ENCODE results near the gene NTRK1.

NTRK1 gene

GRCh38 chr1:156868341-156868740, 7.7 kb downstream of the NTRK1 start:
- TF ChIP-seq CTCF (IDR thresholded peaks at IDR 0.05; ENCODE audit: insufficient read depth, low read length, poor library complexity, severe bottlenecking), result no peak
- Histone ChIP-seq H3K36me3 (ENCODE audit: control insufficient read depth, insufficient read depth, low read length) (no peaks in the 10 kb centered on the region), H3K27me3 (replicated peaks; ENCODE audit: control insufficient read depth, insufficient read depth, low read length) (no peaks in the 10 kb centered on the region), H3K4me3 (replicated peaks; ENCODE audit: low read depth, low read length) (no peak overlapping the region)
- no peak for DNase-seq (ENCODE audit: extremely low read depth, insufficient read length)

GRCh38 chr1:156869455-156869854, 8.8 kb downstream of the NTRK1 start:
- Histone ChIP-seq H3K4me3 (replicated peaks; ENCODE audit: low read depth, low read length) (no peak overlapping the region), H3K36me3 (ENCODE audit: control insufficient read depth, insufficient read depth, low read length) (no peaks in the 10 kb centered on the region), H3K27me3 (replicated peaks; ENCODE audit: control insufficient read depth, insufficient read depth, low read length) (no peaks in the 10 kb centered on the region)
- TF ChIP-seq CTCF (IDR thresholded peaks at IDR 0.05; ENCODE audit: insufficient read depth, low read length, poor library complexity, severe bottlenecking), result no peak
- DNase-seq (ENCODE audit: extremely low read depth, insufficient read length), result no peak

- DNase-seq (ENCODE audit: extremely low read depth, insufficient read length), result no peak
- H3K27me3 ChIP-seq (replicated peaks; ENCODE audit: control insufficient read depth, insufficient read depth, low read length), result no peaks in the 10 kb centered on the region; the same call in 1 of the 2 replicates
- TF ChIP-seq CTCF (IDR thresholded peaks at IDR 0.05; ENCODE audit: insufficient read depth, low read length, poor library complexity, severe bottlenecking), result no peak
- no peaks in the 10 kb centered on the region for H3K36me3 ChIP-seq (ENCODE audit: control insufficient read depth, insufficient read depth, low read length)
- H3K4me3 ChIP-seq (replicated peaks; ENCODE audit: low read depth, low read length), result no peak overlapping the region
Measured at GRCh38 chr1:156873659-156874058, 13.0 kb downstream of the NTRK1 start.

GRCh38 chr1:156874142-156874541, 13.5 kb downstream of the NTRK1 start:
- no peak overlapping the region for H3K4me3 ChIP-seq (replicated peaks; ENCODE audit: low read depth, low read length)
- DNase-seq (ENCODE audit: extremely low read depth, insufficient read length), result no peak
- no peaks in the 10 kb centered on the region for H3K36me3 ChIP-seq (ENCODE audit: control insufficient read depth, insufficient read depth, low read length)
- no peaks in the 10 kb centered on the region; the same call in 1 of the 2 replicates for H3K27me3 ChIP-seq (replicated peaks; ENCODE audit: control insufficient read depth, insufficient read depth, low read length)
- no peak for TF ChIP-seq CTCF (IDR thresholded peaks at IDR 0.05; ENCODE audit: insufficient read depth, low read length, poor library complexity, severe bottlenecking)

- no peaks in the 10 kb centered on the region; the same call in 1 of the 2 replicates for H3K27me3 ChIP-seq (replicated peaks; ENCODE audit: control insufficient read depth, insufficient read depth, low read length)
- no peak overlapping the region for H3K4me3 ChIP-seq (replicated peaks; ENCODE audit: low read depth, low read length)
- TF ChIP-seq CTCF (IDR thresholded peaks at IDR 0.05; ENCODE audit: insufficient read depth, low read length, poor library complexity, severe bottlenecking), result no peak
- no peak for DNase-seq (ENCODE audit: extremely low read depth, insufficient read length)
- no peaks in the 10 kb centered on the region for H3K36me3 ChIP-seq (ENCODE audit: control insufficient read depth, insufficient read depth, low read length)
Measured at GRCh38 chr1:156874572-156875340, 14.1 kb downstream of the NTRK1 start.

GRCh38 chr1:156875341-156875615, 14.6 kb downstream of the NTRK1 start:
- no peak for TF ChIP-seq CTCF (IDR thresholded peaks at IDR 0.05; ENCODE audit: insufficient read depth, low read length, poor library complexity, severe bottlenecking)
- H3K4me3 ChIP-seq (replicated peaks; ENCODE audit: low read depth, low read length), result no peak overlapping the region
- no peaks in the 10 kb centered on the region; the same call in 1 of the 2 replicates for H3K27me3 ChIP-seq (replicated peaks; ENCODE audit: control insufficient read depth, insufficient read depth, low read length)
- no peaks in the 10 kb centered on the region for H3K36me3 ChIP-seq (ENCODE audit: control insufficient read depth, insufficient read depth, low read length)
- no peak for DNase-seq (ENCODE audit: extremely low read depth, insufficient read length)

Data from GM06990 (cell line).